Measurements from ENCODE around the gene DPP6. TPM values are rescaled to one million over a fixed set of nuclear protein-coding genes. Genes with fewer than 3 reads are reported as not detected.

The DPP6 gene
- not detected in 5 replicates for total RNA-seq (2022; extraction: Qiagen RNA extraction; ENCODE audit: low read depth)

GRCh38 chr7:154051643-154052529 lies at the start of gene DPP6:
Gene DPP6, plus strand, starts transcription at chr7:154052398.

Data from A549 treated with DMSO at 1 μM for 4 hours (cell line).